ENCODE results near the gene GLP2R.

The GLP2R gene

GRCh38 chr17:9814337-9814945 is 11.3 kb upstream of the GLP2R start:
- TF ChIP-seq CTCF (IDR thresholded peaks at IDR 0.05; ENCODE audit: unreplicated experiment in 3 of 3), result no peak
- Mint-ChIP-seq H3K27me3 (ENCODE audit: low read depth) (peaks cover 17% of the 10 kb centered on the region), H3K4me1 (no peaks in the 10 kb centered on the region), H3K27ac (no peak overlapping the region), H3K9me3 (no peaks in the 10 kb centered on the region), H3K36me3 (ENCODE audit: low read depth) (no peaks in the 10 kb centered on the region), H3K4me3 (no peak overlapping the region)

- H3K9me3 Mint-ChIP-seq, result no peaks in the 10 kb centered on the region
- no peak overlapping the region for H3K27ac Mint-ChIP-seq
- H3K36me3 Mint-ChIP-seq (ENCODE audit: low read depth), result no peaks in the 10 kb centered on the region
- no peaks in the 10 kb centered on the region for H3K4me1 Mint-ChIP-seq
- H3K4me3 Mint-ChIP-seq, result no peak overlapping the region
- TF ChIP-seq CTCF (IDR thresholded peaks at IDR 0.05; ENCODE audit: unreplicated experiment in 3 of 3), result no peak
- peaks cover 17% of the 10 kb centered on the region for H3K27me3 Mint-ChIP-seq (ENCODE audit: low read depth)
Observed at GRCh38 chr17:9816472-9816871, 9.3 kb upstream of the GLP2R start.

- peaks cover 16% of the 10 kb centered on the region for H3K27me3 Mint-ChIP-seq (ENCODE audit: low read depth)
- no peak overlapping the region for H3K27ac Mint-ChIP-seq
- no peak overlapping the region for H3K4me3 Mint-ChIP-seq
- H3K36me3 Mint-ChIP-seq (ENCODE audit: low read depth), result no peaks in the 10 kb centered on the region
- H3K4me1 Mint-ChIP-seq, result no peaks in the 10 kb centered on the region
- H3K9me3 Mint-ChIP-seq, result no peaks in the 10 kb centered on the region
- no peak for TF ChIP-seq CTCF (IDR thresholded peaks at IDR 0.05; ENCODE audit: unreplicated experiment in 3 of 3)
Observed at GRCh38 chr17:9817086-9817485, 8.6 kb upstream of the GLP2R start.

GRCh38 chr17:9818760-9819159 is 7.0 kb upstream of the GLP2R start:
- Mint-ChIP-seq H3K27me3 (ENCODE audit: low read depth) (peaks cover 12% of the 10 kb centered on the region), H3K4me3 (no peak overlapping the region), H3K9me3 (peaks cover 4% of the 10 kb centered on the region), H3K36me3 (ENCODE audit: low read depth) (no peaks in the 10 kb centered on the region), H3K4me1 (no peaks in the 10 kb centered on the region), H3K27ac (no peak overlapping the region)
- TF ChIP-seq CTCF (IDR thresholded peaks at IDR 0.05; ENCODE audit: unreplicated experiment in 3 of 3), result no peak

- no peak overlapping the region for H3K27ac Mint-ChIP-seq
- H3K4me3 Mint-ChIP-seq, result no peak overlapping the region
- H3K36me3 Mint-ChIP-seq (ENCODE audit: low read depth), result no peaks in the 10 kb centered on the region
- TF ChIP-seq CTCF (IDR thresholded peaks at IDR 0.05; ENCODE audit: unreplicated experiment in 3 of 3), result no peak
- H3K4me1 Mint-ChIP-seq, result no peaks in the 10 kb centered on the region
- peaks cover 21% of the 10 kb centered on the region for H3K27me3 Mint-ChIP-seq (ENCODE audit: low read depth)
- peaks cover 4% of the 10 kb centered on the region for H3K9me3 Mint-ChIP-seq
Observed at GRCh38 chr17:9820448-9820847, 5.3 kb upstream of the GLP2R start.

- peaks cover 15% of the 10 kb centered on the region for H3K27me3 Mint-ChIP-seq (ENCODE audit: low read depth)
- H3K27ac Mint-ChIP-seq, result no peak within 1 kb of the TSS
- H3K9me3 Mint-ChIP-seq, result peaks cover 4% of the 10 kb centered on the region
- no peak for TF ChIP-seq CTCF (IDR thresholded peaks at IDR 0.05; ENCODE audit: unreplicated experiment in 3 of 3)
- no peak within 1 kb of the TSS for H3K4me3 Mint-ChIP-seq
- H3K4me1 Mint-ChIP-seq, result no peaks in the 10 kb centered on the region
- no peaks in the 10 kb centered on the region for H3K36me3 Mint-ChIP-seq (ENCODE audit: low read depth)
Observed at GRCh38 chr17:9821921-9822320, 3.8 kb upstream of the GLP2R start, which contains the start of gene GSG1L2. Gene GSG1L2 (minus strand): TSS chr17:9822079. CDS start chr17:9822071, 8 bp downstream.
